CD14-positive monocyte (primary cell): ENCODE results near the gene ANO4. TPM values are rescaled to one million over a fixed set of nuclear protein-coding genes. Genes with fewer than 3 reads are reported as not detected.

Source experiments
- DNase-seq, 3 donors: peaks; one replicate each; pipeline ENCODE4 v3.0.0-alpha.2; 2011 to 2022
- H2AFZ ChIP-seq: 2 replicates; pipeline ENCODE4 v1.6.0; 2012; ENCODE audit warnings: mild to moderate bottlenecking, low read depth, low read length, inconsistent platforms; ENCODE audit not compliant: insufficient read depth, poor library complexity, severe bottlenecking
- H3K27ac ChIP-seq, 2 donors: 1 replicate in 1 of 2; 2 replicates in 1 of 2; pipeline ENCODE4 v1.5.1; 2012 to 2013; ENCODE audit warnings: low read length in 2 of 2, control low read depth in 1 of 2, inconsistent platforms in 1 of 2, low read depth in 1 of 2, mild to moderate bottlenecking in 1 of 2
- H3K27me3 ChIP-seq, 2 donors: one replicate each; pipeline versions ENCODE4 v1.6.0 to v1.6.1; 2011 to 2013; ENCODE audit warnings: low read length in 2 of 2; ENCODE audit not compliant: control insufficient read depth in 2 of 2, insufficient read depth in 2 of 2
- H3K36me3 ChIP-seq, 2 donors: replicated peaks in 1 of 2; 1 replicate in 1 of 2; 2 replicates in 1 of 2; pipeline versions ENCODE4 v1.5.1 to v1.6.1; 2012 to 2013; ENCODE audit warnings: low read length in 2 of 2, control low read depth in 1 of 2, inconsistent platforms in 1 of 2, mild to moderate bottlenecking in 1 of 2; ENCODE audit not compliant: insufficient read depth in 2 of 2, control insufficient read depth in 1 of 2
- H3K4me1 ChIP-seq, 2 donors: 1 replicate in 1 of 2; 2 replicates in 1 of 2; pipeline versions ENCODE4 v1.5.1 to v1.6.1; 2012 to 2013; ENCODE audit warnings: low read length in 2 of 2, control low read depth in 1 of 2, inconsistent platforms in 1 of 2, mild to moderate bottlenecking in 1 of 2, moderate library complexity in 1 of 2; ENCODE audit not compliant: insufficient read depth in 2 of 2, control insufficient read depth in 1 of 2
- H3K4me2 ChIP-seq: replicated peaks from 2 replicates; pipeline ENCODE3; 2012; ENCODE audit warnings: low read length, moderate library complexity, mild to moderate bottlenecking; ENCODE audit not compliant: poor library complexity, severe bottlenecking; ENCODE audit errors: extremely low read depth
- H3K4me3 ChIP-seq, 3 experiments: fragments of 200-600 bp in 1 of 3; sonication (generic) in 1 of 3; replicated peaks in 1 of 3; 1 replicate in 2 of 3; 2 replicates in 1 of 3; pipeline ENCODE4 v1.5.1; 2011 to 2013; ENCODE audit warnings: low read length in 3 of 3, mild to moderate bottlenecking in 3 of 3, control low read depth in 2 of 3, low read depth in 2 of 3, inconsistent platforms in 1 of 3, moderate library complexity in 1 of 3
- H3K79me2 ChIP-seq: 2 replicates; pipeline ENCODE4 v1.6.0; 2012; ENCODE audit warnings: mild to moderate bottlenecking, control low read depth, inconsistent platforms, low read length, moderate library complexity; ENCODE audit not compliant: insufficient read depth
- H3K9ac ChIP-seq: 2 replicates; pipeline ENCODE4 v1.6.0; 2017; ENCODE audit warnings: low read length, mild to moderate bottlenecking; ENCODE audit not compliant: insufficient read depth, poor library complexity, severe bottlenecking
- H3K9me3 ChIP-seq, 2 donors: replicated peaks in 1 of 2; 1 replicate in 1 of 2; 2 replicates in 1 of 2; pipeline versions ENCODE4 v1.5.1 to v1.6.1; 2012 to 2013; ENCODE audit warnings: low read length in 2 of 2, control low read depth in 1 of 2; ENCODE audit not compliant: control insufficient read depth in 1 of 2, insufficient read depth in 1 of 2
- H4K20me1 ChIP-seq: 2 replicates; pipeline ENCODE4 v1.6.0; 2012; ENCODE audit warnings: mild to moderate bottlenecking, low read length, control low read depth, moderate library complexity; ENCODE audit not compliant: insufficient read depth
- H3K27ac Mint-ChIP-seq, 7 donors: one replicate each; pipeline ENCODE4 v1.8.0; 2020; ENCODE audit warnings: mild to moderate bottlenecking in 7 of 7, mixed read lengths in 7 of 7, moderate library complexity in 6 of 7, inconsistent platforms in 2 of 7
- H3K27me3 Mint-ChIP-seq, 3 donors: one replicate each; pipeline ENCODE4 v1.8.0; 2021 to 2022; ENCODE audit warnings: low read depth in 3 of 3, mild to moderate bottlenecking in 3 of 3, mixed read lengths in 3 of 3, moderate library complexity in 3 of 3, inconsistent platforms in 1 of 3
- H3K36me3 Mint-ChIP-seq, 2 donors: one replicate each; pipeline ENCODE4 v1.8.0; 2020; ENCODE audit warnings: mixed read lengths in 2 of 2, inconsistent platforms in 1 of 2, mild to moderate bottlenecking in 1 of 2
- H3K4me1 Mint-ChIP-seq: one replicate; pipeline ENCODE4 v1.8.0; 2020; ENCODE audit warnings: mild to moderate bottlenecking, mixed read lengths
- H3K4me3 Mint-ChIP-seq, 2 donors: one replicate each; pipeline ENCODE4 v1.8.0; 2020; ENCODE audit warnings: mild to moderate bottlenecking in 2 of 2, mixed read lengths in 2 of 2, moderate library complexity in 1 of 2
- H3K9me3 Mint-ChIP-seq, 7 donors: one replicate each; pipeline ENCODE4 v1.8.0; 2020 to 2022; ENCODE audit warnings: mixed read lengths in 7 of 7, mild to moderate bottlenecking in 6 of 7, moderate library complexity in 6 of 7, inconsistent platforms in 2 of 7
- CTCF ChIP-seq: fragments of 200-600 bp; IDR thresholded peaks from one replicate; pipeline ENCODE4 v1.8.0; 2022; ENCODE audit warnings: antibody characterized with exemption, mild to moderate bottlenecking
- WGBS: methylation state at CpG from one replicate; pipeline ENCODE4 v1.1.5; 2013; ENCODE audit warnings: missing lambda C conversion rate; ENCODE audit not compliant: insufficient coverage; 5-methylcytosine and 5-hydroxymethylcytosine counted together
- intact Hi-C, 2 donors: fragments of 100-400 bp; cut with micrococcal nuclease; formaldehyde crosslinking; loops; one replicate each; pipeline versions ENCODE4 v1.15.0 to v1.15.1; 2023
- polyA plus RNA-seq, 3 donors: library from polyadenylated mRNA; depleted of rRNA in 1 of 3; unstranded in 2 of 3; stranded (reverse) in 1 of 3; fragments of 300-500 nt in 2 of 3; fragments of >200 nt in 1 of 3; fragmentation: Illumina TruSeq in 2 of 3; gene quantifications; 1 replicate in 2 of 3; 2 replicates in 1 of 3; pipeline ENCODE4 v1.2.3, GENCODE V29; 2012 to 2021

The ANO4 gene
- polyA plus RNA-seq, 3 donors, result not detected

- no peak overlapping the region for H3K9ac ChIP-seq
- intact Hi-C loops, result no loop called here
- no peak for TF ChIP-seq CTCF
- no peak overlapping the region for H2AFZ ChIP-seq
- Mint-ChIP-seq H3K36me3 (no peaks in the 10 kb centered on the region), H3K27me3 (peaks cover 0 to 3% (median 2%) of the 10 kb centered on the region in 3 donors), H3K4me3 (no peak overlapping the region), H3K4me1 (no peaks in the 10 kb centered on the region), H3K9me3 (peaks cover 2 to 9% (median 6%) of the 10 kb centered on the region in 7 donors), H3K27ac (no peak overlapping the region)
- H3K9me3 ChIP-seq, result peaks cover 0 to 11% of the 10 kb centered on the region in 2 donors
- H3K79me2 ChIP-seq, result no peaks in the 10 kb centered on the region
- H3K4me2 ChIP-seq, result no peak overlapping the region
- WGBS, result no CpG with 5 or more reads among the region's 2 CpGs
- no peaks in the 10 kb centered on the region for H3K36me3 ChIP-seq
- H3K27ac ChIP-seq, result no peak overlapping the region
- no peak overlapping the region for H3K4me3 ChIP-seq
- no peaks in the 10 kb centered on the region for H4K20me1 ChIP-seq
- no peak for DNase-seq
- H3K27me3 ChIP-seq, result no peaks in the 10 kb centered on the region
- no peaks in the 10 kb centered on the region for H3K4me1 ChIP-seq
These were observed 81.2 kb downstream of the ANO4 start for GRCh38 chr12:100875771-100876170.

GRCh38 chr12:100877776-100878175, 83.2 kb downstream of the ANO4 start:
- no peak for TF ChIP-seq CTCF
- intact Hi-C loops, result no loop called here

More at GRCh38 chr12:100877776-100878175, 83.2 kb downstream of the ANO4 start:
- no peaks in the 10 kb centered on the region for H3K79me2 ChIP-seq
- H3K9me3 Mint-ChIP-seq, result peaks cover 2 to 9% (median 5%) of the 10 kb centered on the region in 7 donors
- no peaks in the 10 kb centered on the region for H3K4me1 Mint-ChIP-seq
- no CpG with 5 or more reads among the region's 2 CpGs for WGBS
- H3K27ac Mint-ChIP-seq, result no peak overlapping the region
- H3K27ac ChIP-seq, result no peak overlapping the region
- no peaks in the 10 kb centered on the region for H4K20me1 ChIP-seq
- H3K9me3 ChIP-seq, result peaks cover 0 to 11% of the 10 kb centered on the region in 2 donors
- H3K36me3 Mint-ChIP-seq, result no peaks in the 10 kb centered on the region
- H3K4me3 ChIP-seq, result no peak overlapping the region
- H3K36me3 ChIP-seq, result no peaks in the 10 kb centered on the region
- no peaks in the 10 kb centered on the region for H3K27me3 ChIP-seq
- H3K4me1 ChIP-seq, result no peaks in the 10 kb centered on the region
- peaks cover 0 to 3% (median 2%) of the 10 kb centered on the region in 3 donors for H3K27me3 Mint-ChIP-seq
- no peak overlapping the region for H3K4me2 ChIP-seq
- no peak for DNase-seq
- H2AFZ ChIP-seq, result no peak overlapping the region
- peak overlapping the region in 1 of 2 donors; percentile 14 for H3K4me3 Mint-ChIP-seq
- no peak overlapping the region for H3K9ac ChIP-seq
